ENCODE measurements around the gene C2CD3.

DNA sequence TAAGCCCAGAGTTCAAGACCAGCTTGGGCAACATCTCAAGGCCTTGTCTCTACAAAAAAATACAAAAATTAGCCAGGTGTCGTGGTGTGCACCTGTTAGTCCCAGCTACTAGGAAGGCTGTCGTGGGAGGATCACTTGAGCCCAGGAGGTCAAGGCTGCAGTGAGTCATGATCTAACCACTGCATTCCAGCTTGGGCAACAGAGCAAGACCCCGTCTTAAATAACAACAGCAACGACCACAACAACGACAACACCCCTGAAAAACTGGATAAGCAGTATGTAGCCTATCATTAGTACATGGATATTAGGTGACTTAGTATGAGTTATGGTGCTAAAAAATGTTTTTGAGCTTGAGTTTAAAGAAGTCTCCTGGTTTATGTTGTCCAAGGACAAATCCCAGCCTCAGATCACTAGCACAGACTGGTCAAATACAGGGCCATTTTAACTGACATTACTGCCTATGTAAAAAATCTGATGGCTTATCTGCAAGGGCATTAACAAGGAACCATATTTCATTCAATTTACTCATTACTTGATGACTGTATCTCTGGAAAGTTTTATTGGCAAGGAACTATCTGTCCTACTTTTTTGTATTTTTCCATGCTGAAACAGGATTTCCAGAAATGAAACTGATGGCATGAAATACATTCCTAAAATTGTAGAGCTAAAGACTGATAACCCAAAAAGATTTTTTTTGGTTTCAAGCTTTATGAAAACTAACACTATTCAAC lies 23.4 kb downstream of the C2CD3 start:
- TF ChIP-seq, protein P1, sequence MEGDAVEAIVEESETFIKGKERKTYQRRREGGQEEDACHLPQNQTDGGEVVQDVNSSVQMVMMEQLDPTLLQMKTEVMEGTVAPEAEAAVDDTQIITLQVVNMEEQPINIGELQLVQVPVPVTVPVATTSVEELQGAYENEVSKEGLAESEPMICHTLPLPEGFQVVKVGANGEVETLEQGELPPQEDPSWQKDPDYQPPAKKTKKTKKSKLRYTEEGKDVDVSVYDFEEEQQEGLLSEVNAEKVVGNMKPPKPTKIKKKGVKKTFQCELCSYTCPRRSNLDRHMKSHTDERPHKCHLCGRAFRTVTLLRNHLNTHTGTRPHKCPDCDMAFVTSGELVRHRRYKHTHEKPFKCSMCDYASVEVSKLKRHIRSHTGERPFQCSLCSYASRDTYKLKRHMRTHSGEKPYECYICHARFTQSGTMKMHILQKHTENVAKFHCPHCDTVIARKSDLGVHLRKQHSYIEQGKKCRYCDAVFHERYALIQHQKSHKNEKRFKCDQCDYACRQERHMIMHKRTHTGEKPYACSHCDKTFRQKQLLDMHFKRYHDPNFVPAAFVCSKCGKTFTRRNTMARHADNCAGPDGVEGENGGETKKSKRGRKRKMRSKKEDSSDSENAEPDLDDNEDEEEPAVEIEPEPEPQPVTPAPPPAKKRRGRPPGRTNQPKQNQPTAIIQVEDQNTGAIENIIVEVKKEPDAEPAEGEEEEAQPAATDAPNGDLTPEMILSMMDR (IDR thresholded peaks at IDR 0.05 in 2 of 3, conservative IDR thresholded peaks at IDR 0.05 in 1 of 3; ENCODE audit: control insufficient read depth in 2 of 3, extremely low read depth in 1 of 3, insufficient read depth in 1 of 3, low read depth in 3 of 3, low read length in 3 of 3) = no peak
- TF ChIP-seq ESRRA (IDR thresholded peaks at IDR 0.05; ENCODE audit: low read length) (no peak), HDAC2 (IDR thresholded peaks at IDR 0.05) (no peak), ZBTB40 (IDR thresholded peaks at IDR 0.05; ENCODE audit: borderline replicate concordance) (no peak), CHD2 (IDR thresholded peaks at IDR 0.05; ENCODE audit: borderline replicate concordance, low read depth, low read length) (no peak), NFIC (IDR thresholded peaks at IDR 0.05; ENCODE audit: low read depth, low read length) (no peak), POLR2A (IDR thresholded peaks at IDR 0.05; ENCODE audit: low read depth, low read length) (no peak), POLR2AphosphoS5 (IDR thresholded peaks at IDR 0.05; ENCODE audit: low read length) (no peak), BCL3 (IDR thresholded peaks at IDR 0.05; ENCODE audit: borderline replicate concordance, insufficient read depth, low read depth, low read length, poor library complexity, severe bottlenecking) (no peak), SKIL (IDR thresholded peaks at IDR 0.05; ENCODE audit: low read depth, poor library complexity, severe bottlenecking) (no peak), SRF (IDR thresholded peaks at IDR 0.05; ENCODE audit: low read depth in 2 of 2, low read length in 2 of 2) (no peak), ZNF274 (IDR thresholded peaks at IDR 0.05; ENCODE audit: insufficient read depth, insufficient read length) (no peak)
- TF ChIP-seq, protein P2, sequence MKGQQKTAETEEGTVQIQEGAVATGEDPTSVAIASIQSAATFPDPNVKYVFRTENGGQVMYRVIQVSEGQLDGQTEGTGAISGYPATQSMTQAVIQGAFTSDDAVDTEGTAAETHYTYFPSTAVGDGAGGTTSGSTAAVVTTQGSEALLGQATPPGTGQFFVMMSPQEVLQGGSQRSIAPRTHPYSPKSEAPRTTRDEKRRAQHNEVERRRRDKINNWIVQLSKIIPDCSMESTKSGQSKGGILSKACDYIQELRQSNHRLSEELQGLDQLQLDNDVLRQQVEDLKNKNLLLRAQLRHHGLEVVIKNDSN (IDR thresholded peaks at IDR 0.05; ENCODE audit: borderline replicate concordance, extremely low read length, insufficient read depth, low read depth, low read length) = no peak
